Central memory CD4-positive, alpha-beta T cell (primary cell): ENCODE measurements around the gene ELOVL4.
A peak's percentile ranks its signal among the peaks of the same experiment; 100 is the strongest.

ENCODE experiments used
- DNase-seq: peaks from one replicate; pipeline ENCODE4 v3.0.0; 2022
- total RNA-seq, 3 experiments: gene quantifications; one replicate each; lab custom pipeline; 2026; lab: John Stamatoyannopoulos, UW

The ELOVL4 gene
- total RNA-seq = 1.8 to 2.7 (median 1.9) reads per million in 3 experiments

DNA sequence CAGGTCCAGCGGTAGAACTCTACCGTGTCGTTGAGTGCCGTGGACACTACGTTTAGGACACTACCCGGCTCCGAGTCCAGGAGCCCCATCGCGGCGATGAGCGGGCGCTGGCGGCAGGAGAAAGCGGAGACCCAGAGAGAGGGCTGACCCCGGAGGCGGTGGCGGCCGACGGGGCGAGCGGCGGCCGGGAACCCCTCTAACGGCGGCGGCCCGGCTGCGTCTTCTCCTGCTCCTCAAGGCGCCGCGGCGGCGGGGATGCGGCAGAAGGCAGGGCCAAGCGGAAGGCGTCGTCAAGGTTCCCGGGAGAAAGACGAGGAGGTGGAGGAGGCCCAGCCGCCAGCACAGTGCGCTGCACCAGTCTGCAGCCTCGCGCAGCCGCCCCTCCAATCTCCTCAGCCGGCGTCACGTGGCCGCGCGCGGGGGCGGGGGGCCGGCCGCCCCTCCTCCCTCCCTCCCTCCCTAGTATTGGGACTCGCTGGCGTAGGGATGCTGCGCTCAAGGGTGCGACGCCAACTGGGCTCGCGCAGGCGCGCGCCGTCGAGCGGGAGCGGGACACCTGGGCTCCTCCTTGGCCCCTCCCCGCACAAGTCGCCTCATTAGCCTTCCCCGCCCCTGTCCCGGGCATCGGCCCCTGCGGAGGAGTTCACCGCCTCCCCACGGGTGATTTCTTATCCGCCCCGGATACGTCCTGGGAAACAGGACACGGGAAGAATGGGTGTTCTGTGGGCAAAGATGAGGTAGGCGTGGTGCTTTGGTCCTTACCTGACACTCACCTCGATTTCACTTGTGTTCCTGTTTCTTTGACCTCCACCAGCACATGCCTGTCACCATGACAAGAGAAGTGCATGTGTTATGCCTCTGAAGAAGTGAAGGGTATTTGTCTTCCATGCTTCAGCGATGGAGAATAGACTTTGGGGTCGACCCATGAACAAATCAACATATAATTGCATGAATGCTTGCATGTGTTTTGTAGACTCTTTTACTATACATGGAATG lies at the start of gene ELOVL4:
Gene ELOVL4 (minus strand): TSS at position 363 of the 996 bp plus-strand sequence. CDS start 274 bp downstream, at position 89.
- peak; percentile 47 for DNase-seq

DNA sequence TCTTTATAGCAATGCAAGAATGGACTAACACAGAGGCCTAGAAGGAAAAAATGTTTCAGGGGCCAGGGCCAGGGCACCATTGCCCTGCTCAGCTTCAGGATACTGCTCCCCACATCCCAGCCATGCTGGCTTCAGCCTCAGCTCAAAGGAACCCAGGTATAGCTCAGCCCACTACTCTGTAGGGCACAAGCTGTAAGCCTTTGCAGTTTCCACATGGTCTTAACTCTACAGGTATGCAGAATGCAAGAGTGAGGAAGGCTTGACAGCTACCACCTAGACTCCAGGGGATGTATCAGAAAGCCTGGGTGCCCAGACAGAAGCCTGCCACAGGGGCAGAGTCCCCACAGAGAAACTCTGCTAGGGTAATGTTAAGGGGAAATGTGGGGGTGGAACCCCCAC lies 46.6 kb upstream of the ELOVL4 start:
- DNase-seq = no peak

DNA sequence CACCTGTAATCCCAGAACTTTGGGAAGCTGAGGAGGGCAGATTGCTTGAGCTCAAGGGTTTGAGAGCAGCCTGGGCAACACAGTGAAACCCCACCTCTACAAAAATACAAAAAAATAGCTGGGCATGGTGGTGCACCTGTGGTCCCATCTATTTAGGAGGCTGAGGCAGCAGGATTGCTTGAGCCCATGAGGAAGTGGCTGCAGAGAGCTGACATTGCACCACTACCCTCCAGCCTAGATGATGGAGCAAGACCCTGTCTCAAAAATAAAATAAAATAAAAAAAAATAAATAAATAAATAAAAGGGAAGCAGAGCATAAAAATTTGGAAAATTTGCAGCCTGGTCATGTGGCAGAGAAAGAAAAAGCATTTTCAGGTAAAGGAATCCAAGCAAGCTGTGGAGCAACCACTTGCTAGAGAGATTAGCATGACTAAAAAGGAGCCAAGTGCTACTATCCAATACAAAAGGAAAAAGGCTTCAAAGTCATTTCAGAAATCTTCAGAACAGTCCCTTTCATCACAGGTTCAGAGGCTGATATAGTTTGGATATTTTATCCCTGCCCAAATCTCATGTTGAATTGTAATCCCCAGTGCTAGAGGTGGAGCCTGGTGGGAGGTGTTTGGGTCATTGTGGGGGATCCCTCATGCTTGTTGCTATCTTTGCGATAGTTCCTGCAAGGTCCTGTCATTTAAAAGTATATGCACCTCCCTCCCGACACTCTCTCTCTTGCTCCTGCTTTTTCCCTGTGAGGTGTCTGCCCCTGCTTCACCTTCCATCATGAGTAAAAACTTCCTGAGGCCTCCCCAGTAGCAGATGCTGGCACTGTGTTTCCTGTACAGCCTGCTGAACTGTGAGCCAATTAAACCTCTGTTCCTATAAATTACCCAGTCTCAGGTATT lies 45.9 kb upstream of the ELOVL4 start:
- no peak for DNase-seq

DNA sequence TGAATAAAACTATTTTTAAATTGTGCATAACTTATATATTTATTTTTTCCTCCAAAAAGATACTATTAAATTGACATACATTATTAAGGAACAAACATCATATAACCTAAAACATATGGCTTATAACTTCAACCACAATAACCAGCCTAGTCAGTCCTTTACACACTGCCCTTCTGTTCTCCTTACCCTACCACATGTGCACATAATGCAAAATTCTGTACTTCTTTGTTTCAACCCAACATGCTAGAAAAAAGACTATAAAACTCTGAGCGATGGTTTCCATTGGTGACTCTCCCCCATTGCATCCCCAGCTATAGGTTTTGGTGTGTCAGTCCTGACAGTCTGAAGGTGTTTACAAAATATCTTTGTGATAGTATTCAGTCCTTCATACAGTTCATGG lies 42.3 kb upstream of the ELOVL4 start:
- no peak for DNase-seq

DNA sequence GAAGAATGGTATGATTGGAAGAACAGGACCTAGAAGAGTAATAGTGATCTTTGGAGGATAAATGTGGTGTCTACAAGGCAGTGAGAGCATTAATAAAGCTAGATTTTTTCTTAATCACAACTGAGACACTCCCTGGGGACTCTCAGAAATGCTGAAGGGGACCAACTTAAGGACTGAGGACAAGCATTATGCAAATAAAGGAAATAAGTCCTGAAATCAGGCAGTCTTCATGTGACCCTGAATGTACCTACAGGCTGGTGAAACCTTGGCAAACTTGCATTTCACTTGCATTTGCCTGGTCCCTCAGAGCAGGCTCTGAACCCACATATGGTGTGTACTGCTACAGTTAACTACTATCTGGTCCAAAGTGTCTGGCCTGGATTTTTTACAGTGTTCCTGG lies 37.8 kb upstream of the ELOVL4 start:
- no peak for DNase-seq

DNA sequence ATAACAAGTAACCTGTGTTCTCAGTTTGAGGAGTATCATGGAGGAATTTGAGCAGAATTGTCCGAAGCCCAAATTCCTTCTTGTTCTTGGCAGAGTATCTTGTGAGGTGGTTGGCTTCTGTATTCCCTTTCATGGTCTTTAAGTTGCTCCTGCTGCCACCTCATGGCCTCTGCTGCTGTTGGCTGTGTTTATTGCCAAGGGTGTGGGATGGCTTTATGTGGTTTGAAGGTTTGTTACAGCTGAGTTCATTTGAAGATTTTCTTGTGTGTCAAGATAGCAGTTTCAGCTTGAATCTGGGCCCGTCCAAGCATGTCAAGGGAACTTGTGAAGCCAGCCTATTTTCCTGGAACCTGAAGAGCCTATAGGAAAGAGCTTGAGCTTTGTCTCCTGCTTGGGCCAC lies 36.9 kb upstream of the ELOVL4 start:
- DNase-seq = peak; percentile 45

DNA sequence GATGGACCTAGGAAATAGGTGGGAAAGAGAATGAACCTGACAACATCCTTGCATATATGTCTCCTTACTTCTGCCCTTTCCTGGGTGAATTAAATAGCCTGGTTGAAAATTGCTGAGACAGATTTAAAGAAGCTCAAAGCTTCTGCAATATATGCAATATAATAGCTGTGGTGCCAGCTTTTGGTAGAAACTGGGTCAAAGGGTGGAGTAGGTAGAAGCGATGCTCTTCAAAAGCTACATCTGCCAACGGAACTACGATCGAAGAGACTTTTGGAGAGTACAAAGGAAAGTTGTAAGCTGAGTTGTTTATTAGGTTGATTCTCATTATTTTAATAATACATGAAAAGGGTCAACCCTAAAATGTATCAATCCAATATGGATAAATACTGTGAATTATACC lies 34.3 kb upstream of the ELOVL4 start:
- peak; percentile 25 for DNase-seq

DNA sequence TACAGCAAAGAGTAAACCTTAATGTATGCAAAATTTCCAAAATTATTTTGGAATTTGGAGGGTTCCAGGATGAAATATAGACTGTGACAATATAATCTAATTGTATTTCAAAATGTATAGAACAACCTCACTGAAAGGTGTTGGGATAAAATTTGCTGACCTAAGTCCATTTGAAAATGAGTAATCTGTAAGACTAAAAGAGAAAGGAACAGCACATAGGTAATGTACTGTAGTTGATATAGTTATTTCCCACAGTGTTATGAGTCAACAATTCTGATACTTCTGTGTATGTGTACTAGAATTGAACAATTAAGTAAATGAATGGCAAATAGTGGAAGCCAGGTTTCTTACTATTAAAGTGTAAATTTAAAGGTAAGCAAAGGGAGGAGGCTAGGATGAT lies 23.8 kb upstream of the ELOVL4 start:
- no peak for DNase-seq

DNA sequence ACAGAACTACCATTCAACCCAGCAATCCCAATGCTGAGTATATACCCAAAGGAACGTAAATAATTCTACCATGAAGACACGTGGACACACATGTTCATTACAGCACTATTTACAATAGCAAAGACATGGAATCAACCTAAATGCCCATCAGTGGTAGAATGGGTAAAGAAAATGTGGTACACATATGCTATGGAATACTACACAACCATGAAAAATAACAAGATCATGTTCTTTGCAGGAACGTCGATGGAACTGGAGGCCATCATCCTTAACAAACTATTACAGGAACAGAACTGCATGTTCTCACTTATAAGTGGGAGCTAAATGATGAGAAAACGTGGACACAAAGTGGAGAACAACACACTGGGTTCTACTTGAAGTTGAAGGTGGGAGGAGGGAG lies 22.4 kb upstream of the ELOVL4 start:
- DNase-seq = no peak

DNA sequence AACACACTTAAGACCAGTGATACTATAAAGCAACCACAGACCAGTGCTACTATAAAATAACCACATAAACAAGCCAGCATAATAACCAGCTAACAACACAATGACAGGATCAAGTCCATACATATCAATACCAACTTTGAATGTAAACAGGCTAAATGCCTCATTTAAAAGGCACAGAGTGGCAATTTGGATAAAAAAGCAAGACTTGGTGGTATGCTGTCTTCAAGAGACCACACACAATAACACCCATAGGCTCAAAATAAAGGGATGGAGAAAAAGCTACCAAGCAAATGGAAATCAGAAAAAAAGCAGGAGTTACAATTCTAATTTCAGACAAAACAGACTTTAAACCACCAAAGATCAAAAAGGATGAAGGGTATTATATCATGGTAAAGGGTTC lies 19.8 kb upstream of the ELOVL4 start:
- DNase-seq = no peak

DNA sequence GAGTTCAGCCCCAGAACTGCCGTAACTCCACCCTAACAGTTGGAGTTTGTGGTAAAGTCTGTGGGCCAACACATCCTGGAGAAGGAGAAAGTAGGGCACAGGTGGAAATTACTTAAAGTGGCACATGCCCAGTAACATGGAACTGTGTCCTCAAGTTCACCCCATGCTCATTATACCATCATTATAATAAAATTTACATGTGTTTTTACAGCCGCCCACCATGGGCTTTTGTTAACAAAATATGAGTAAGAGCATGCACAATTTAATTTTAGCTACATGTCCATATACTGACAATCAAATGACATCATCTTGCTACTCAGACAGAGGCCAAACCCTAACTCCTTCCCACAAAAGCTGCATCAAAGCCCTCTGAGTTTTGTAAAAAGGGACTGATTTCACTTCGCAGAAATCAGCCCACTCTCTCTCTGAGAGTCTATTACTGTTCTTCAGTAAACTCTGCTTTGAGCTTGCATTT lies 17.3 kb upstream of the ELOVL4 start:
- peak; percentile 74 for DNase-seq

DNA sequence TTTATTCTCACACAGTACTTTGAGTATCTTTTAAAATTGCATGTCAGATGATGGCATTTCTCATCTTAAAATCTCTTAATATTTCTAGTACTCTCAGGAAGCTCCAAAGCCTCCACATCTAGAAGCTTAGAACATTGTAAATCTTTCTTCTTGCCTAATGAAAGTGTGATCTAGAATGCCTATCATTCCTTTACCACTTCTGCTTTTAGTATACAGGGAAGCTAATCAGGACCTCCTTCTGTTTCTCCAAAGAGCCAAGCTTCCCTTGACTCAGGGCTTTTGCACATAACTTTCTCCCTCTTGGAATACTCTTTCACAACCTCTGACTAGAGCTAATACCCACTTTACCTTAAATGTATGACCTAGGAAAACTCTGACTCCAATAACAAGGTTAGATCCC lies 7.5 kb upstream of the ELOVL4 start:
- no peak for DNase-seq

DNA sequence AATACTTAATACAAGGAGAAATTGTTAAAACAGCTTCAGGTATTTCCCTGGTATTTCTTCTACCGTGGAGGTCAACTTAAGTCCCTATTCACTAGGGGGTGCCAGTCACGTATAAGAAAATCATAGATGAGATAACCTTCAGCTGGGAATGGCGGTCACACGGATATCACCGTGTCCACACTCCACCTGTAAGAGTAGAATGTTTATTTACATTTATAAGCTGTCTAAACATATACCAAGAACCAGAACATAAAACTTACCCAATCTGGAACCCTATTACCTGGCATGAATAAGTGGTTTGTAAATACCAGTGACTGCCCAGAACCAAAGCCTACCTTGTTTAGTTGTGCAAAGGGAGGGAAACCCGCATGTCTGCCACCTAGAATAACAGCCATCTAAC lies 1.9 kb upstream of the ELOVL4 start:
- DNase-seq = peak; percentile 56

DNA sequence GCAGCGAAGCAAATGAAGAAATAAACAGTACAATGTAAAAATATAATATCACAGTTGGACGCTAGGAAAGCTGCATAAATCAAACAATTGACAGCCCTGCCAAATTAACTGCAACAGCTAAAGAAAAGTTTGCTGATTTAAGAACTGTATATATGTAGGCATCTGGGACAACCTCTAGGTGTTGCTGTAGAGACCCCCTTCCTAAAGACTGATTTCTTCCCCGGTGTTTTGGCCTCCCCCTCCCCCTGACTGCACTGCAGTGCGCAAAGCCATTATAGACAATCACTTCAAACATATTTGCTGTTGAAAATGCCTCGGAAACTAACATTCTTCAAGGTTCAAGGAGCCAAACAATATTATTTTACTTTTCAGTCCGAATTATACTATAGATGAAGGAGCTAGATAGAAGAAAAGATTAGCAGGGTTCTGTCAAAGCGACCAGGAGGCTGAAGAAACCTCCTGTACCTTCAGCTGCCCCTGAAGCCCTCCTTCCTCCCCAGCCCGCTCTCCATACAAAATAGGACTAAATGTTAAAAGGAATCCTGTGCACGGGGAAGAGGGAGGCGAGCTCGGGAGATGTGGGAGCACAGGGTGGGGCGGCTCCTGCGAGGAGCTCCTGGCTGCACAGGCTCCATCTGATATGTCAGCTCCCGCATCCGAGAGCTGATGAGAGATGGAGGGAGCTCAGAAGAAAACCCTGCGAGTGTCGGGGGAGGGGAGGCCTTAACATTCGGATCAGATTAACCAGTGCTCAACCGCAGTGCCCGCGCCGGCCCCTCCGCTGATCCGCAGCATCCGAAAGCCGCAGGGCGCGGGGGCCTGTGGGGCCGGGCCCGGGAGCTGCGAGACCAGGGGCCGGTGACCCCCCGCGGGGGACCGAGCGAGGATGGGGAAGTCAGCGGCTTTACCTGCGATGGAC lies 822 bp downstream of the ELOVL4 start:
- DNase-seq = peak; percentile 31

DNA sequence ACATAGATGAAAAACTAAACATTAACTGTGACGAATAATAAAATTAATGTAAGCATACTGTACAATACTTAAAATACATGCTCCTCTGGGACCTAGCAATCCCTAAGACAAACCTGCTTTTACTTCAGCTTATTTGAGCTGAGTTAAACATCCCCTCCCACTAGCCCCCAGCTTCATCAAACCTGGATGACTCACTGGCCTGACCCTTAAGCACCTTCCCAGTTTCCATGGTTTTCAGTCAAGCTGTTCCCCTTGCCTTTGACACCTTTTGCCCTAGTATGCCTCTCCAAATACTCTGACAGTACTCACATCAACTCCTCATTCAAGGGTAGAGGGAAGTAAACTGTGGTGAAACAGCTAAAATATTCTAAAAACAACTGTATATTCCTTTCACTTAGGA lies 4.2 kb downstream of the ELOVL4 start:
- no peak for DNase-seq

DNA sequence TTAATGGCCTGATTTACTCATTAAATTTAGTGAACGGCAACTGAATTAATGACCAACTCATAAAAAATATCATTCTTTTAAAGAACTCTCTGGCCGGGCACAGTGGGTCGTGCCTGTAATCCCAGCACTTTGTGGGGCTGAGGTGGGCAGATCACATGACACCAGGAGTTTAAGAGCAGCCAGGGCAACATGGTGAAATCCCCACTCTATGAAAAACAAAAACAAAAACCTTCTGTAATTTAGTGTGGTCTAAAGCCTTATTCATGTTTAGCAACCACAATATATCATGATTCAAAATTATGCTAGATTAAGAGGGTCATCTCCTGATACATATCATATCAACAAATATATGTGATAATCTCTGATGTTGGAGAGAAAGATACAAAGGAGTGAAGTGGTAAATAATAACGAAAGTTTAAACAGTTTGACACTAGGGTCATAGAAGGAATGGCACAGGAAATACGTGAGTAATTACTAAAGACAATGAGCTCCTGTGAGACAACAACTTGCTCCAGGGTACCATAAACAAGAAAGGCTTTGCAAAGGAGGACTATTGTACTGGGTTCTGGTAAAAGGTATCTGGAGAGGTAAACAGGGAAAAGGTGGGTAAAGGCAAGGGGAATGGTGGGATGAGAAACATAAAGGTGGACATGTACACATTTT lies 5.7 kb downstream of the ELOVL4 start:
- no peak for DNase-seq

DNA sequence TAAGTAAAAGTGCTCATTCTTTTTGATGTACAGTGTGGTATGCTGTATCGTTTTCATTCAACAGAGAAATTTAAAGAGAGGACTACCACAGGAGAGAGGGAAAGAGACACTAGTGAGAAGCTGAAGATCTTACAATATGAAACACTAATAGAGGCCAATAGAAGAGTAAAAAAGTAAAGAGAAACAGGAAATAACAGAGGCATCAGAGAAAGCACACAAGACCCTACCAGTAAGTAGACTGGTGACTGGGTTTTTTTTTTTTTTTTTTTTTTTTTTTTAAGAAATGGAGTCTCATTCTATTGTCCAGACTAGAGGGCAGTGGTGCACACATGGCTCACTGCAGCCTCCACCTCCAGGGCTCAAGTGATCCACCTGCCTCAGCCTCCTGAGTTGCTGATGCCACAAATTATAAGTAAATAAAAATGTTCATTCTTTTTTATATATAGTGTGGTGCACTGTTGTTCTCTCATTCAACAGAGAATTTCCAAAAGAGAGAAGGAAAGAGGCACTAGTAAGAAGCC lies 18.8 kb downstream of the ELOVL4 start:
- no peak for DNase-seq

DNA sequence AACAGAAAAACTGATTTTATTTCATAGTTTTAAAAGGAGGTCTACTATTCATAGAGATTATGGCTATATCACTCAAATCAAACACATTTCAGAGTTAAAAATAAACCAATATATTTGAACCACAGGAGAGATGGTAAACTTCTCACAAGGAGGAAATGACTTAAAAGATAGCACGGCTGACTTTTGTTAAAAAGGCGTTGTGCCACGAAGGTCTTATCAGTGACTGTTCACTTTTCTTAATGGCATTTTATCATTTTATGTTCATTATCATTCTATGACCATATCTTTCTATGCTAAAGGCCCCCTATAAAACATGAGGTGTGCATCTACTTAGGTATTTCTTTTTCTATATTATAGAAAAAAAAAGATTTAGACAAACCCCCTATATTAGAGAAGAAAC lies 19.6 kb downstream of the ELOVL4 start:
- no peak for DNase-seq

DNA sequence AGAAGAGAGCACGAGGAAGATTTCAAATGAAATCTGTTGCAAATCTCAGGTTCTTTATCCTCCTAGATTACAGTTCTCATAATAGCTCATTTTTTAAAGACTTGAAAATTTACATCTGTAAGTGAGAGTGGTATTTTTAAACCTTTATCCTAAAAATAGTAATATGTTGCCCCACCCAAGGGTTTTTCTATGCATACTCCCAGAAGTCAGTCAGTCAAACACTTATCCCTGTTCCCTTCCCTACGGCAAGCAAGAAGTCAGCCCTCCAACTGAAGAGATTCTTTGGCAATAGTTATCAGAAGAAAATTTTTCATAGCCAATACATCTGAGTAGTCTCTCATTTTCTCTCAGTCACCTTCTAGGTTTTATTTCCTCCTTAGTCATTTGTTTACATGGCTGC lies 24.1 kb downstream of the ELOVL4 start:
- DNase-seq = no peak

DNA sequence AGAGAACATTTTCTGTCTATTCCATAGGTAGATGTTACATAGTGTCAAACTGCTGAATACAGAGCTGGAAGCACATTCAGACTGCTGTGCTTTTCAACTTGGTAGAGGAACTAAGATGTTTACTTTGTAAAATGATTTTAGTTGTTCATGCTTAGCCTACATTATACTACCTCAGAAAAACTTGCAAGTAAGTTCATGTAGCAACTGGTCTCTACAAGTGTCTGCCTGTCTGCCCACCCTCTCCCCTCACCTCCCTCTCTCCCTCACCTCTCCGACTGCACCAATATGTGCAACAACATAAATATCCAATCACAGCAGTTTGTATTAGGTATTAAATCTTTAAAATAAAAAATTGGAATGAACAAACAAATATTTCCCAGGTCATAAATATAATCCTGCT lies 25.3 kb downstream of the ELOVL4 start:
- DNase-seq = no peak

DNA sequence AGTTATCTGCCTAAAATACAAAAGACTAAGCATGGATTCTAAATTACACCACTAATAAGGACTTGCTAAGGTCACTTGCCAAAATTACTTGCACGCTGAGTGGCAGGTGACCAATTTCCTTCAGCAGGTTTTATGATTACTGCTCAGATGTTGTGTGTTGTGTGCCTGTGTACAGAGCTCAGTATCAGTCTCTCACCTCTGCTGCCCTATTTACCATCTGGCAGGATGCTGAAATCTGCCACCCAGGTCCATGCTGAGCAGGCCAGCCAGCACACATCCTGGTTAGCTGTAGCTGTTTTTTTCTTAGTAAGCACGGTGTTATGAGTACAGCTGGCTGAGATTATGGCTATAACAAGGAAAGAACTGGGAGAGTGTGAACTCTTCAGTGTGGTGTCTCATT lies 34.0 kb downstream of the ELOVL4 start:
- DNase-seq = no peak
